Smooth muscle cell (in vitro differentiated cells): ENCODE results near the gene FADS2. TPM values are rescaled to one million over a fixed set of nuclear protein-coding genes. Genes with fewer than 3 reads are reported as not detected.

Experiments
- DNase-seq: peaks from one replicate; lab custom pipeline; 2025; ENCODE audit not compliant: unreplicated experiment; lab: John Stamatoyannopoulos, UW
- H2AFZ ChIP-seq: fragments of 200-600 bp; sonication (generic); 2 replicates; pipeline ENCODE4 v1.6.0; 2016; ENCODE audit warnings: antibody characterized with exemption, low read depth, mild to moderate bottlenecking
- H3F3A ChIP-seq: fragments of 200-600 bp; sonication (generic); 2 replicates; pipeline ENCODE4 v1.6.0; 2017; ENCODE audit warnings: antibody characterized with exemption, low read depth
- H3K27ac ChIP-seq: fragments of 200-600 bp; sonication (generic); 2 replicates; pipeline ENCODE4 v1.5.1; 2016; ENCODE audit warnings: low read depth, mild to moderate bottlenecking
- H3K27me3 ChIP-seq: fragments of 200-600 bp; sonication (generic); 2 replicates; pipeline ENCODE4 v1.6.1; 2016; ENCODE audit warnings: low read depth, mild to moderate bottlenecking
- H3K36me3 ChIP-seq: fragments of 200-600 bp; sonication (generic); 2 replicates; pipeline ENCODE4 v1.5.1; 2016; ENCODE audit warnings: low read depth
- H3K4me1 ChIP-seq: fragments of 200-600 bp; sonication (generic); 2 replicates; pipeline ENCODE4 v1.5.1; 2016; ENCODE audit warnings: low read depth
- H3K4me2 ChIP-seq: fragments of 200-600 bp; sonication (generic); 2 replicates; pipeline ENCODE4 v1.6.0; 2016; ENCODE audit warnings: mild to moderate bottlenecking
- H3K4me3 ChIP-seq: fragments of 200-600 bp; sonication (generic); 2 replicates; pipeline ENCODE4 v1.5.1; 2016; ENCODE audit warnings: mild to moderate bottlenecking
- H3K79me2 ChIP-seq: fragments of 200-600 bp; sonication (generic); 2 replicates; pipeline ENCODE4 v1.6.0; 2016; ENCODE audit warnings: low read depth, mild to moderate bottlenecking
- H3K9ac ChIP-seq: fragments of 200-600 bp; sonication (generic); 2 replicates; pipeline ENCODE4 v1.6.0; 2016; ENCODE audit warnings: low read depth
- H3K9me3 ChIP-seq: fragments of 200-600 bp; sonication (generic); replicated peaks from 2 replicates; pipeline ENCODE4 v1.5.1; 2016; ENCODE audit warnings: low read depth
- H4K20me1 ChIP-seq: fragments of 200-600 bp; sonication (generic); 2 replicates; pipeline ENCODE4 v1.6.0; 2016; ENCODE audit warnings: low read depth
- CTCF ChIP-seq: fragments of 200-600 bp; sonication (generic); IDR thresholded peaks from 2 replicates; pipeline ENCODE4 v1.5.1; 2017; ENCODE audit warnings: borderline replicate concordance, mild to moderate bottlenecking, antibody characterized with exemption; ENCODE audit not compliant: insufficient read depth, poor library complexity, severe bottlenecking
- WGBS: methylation state at CpG from one replicate; pipeline ENCODE4 v1.1.7; 2016; ENCODE audit warnings: low lambda C conversion rate; 5-methylcytosine and 5-hydroxymethylcytosine counted together
- polyA plus RNA-seq: library from polyadenylated mRNA; unstranded; fragments of >200 nt; fragmentation: Nextera tagmentation; extraction: Ambion mirVana; gene quantifications from 2 replicates; pipeline ENCODE4 v1.2.1, GENCODE V29; 2016
- total RNA-seq: library from RNA; depleted of rRNA; stranded (reverse); fragments of >200 nt; gene quantifications from 2 replicates; pipeline ENCODE4 v1.2.3, GENCODE V29; 2014

Gene FADS2
- total and polyA plus RNA-seq, 2 experiments from 2014 or later = 279 to 495 TPM

DNA sequence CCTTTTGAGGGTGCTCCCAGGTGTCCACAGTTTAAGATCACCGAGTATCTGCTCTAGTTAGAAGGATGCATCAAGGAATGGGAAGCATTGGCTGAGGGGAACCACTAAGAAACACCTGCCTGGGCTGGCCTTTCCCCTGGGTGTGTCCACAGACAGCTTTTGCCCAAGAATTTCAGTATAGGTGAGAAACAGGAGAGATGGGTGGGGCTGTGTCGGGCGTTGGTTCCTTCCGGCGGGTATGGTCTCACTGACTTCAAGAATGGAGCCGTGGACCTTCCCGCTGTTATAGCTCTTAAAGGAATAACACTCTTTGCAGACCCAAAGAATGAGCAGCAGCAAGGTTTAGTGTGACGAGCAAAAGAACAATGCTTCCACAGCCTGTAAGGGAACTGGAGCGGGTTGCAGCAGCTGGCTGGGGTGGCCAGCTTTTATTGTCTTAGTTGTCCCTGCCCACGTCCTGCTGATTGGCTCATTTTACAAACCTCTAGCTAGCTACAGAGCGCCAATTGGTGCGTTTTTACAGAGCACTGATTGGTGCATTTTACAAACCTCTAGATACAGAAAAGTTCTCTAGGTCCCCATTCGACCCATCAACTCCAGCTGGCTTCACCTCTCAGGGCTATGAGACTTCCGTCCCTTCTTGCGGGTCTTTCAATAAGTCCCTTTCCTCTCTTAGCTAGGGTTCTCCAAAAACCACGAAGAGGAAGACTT, 13.7 kb upstream of the FADS2 start:
- peak overlapping the region; percentile 37 for H3K9ac ChIP-seq
- no peak for DNase-seq
- H3F3A ChIP-seq = peaks cover 7% of the 10 kb centered on the region
- no peaks in the 10 kb centered on the region for H4K20me1 ChIP-seq
- H2AFZ ChIP-seq = peak overlapping the region; percentile 19
- H3K36me3 ChIP-seq = no peaks in the 10 kb centered on the region
- peaks cover 22% of the 10 kb centered on the region for H3K79me2 ChIP-seq
- TF ChIP-seq CTCF = no peak
- peak overlapping the region; percentile 85 for H3K27ac ChIP-seq
- H3K4me2 ChIP-seq = peak overlapping the region; percentile 99
- peak overlapping the region; percentile 81 for H3K4me3 ChIP-seq
- H3K27me3 ChIP-seq = no peaks in the 10 kb centered on the region
- WGBS = 77% methylated on average over 16 of the region's 16 CpGs
- no peaks in the 10 kb centered on the region for H3K9me3 ChIP-seq
- peaks cover 9% of the 10 kb centered on the region for H3K4me1 ChIP-seq

DNA sequence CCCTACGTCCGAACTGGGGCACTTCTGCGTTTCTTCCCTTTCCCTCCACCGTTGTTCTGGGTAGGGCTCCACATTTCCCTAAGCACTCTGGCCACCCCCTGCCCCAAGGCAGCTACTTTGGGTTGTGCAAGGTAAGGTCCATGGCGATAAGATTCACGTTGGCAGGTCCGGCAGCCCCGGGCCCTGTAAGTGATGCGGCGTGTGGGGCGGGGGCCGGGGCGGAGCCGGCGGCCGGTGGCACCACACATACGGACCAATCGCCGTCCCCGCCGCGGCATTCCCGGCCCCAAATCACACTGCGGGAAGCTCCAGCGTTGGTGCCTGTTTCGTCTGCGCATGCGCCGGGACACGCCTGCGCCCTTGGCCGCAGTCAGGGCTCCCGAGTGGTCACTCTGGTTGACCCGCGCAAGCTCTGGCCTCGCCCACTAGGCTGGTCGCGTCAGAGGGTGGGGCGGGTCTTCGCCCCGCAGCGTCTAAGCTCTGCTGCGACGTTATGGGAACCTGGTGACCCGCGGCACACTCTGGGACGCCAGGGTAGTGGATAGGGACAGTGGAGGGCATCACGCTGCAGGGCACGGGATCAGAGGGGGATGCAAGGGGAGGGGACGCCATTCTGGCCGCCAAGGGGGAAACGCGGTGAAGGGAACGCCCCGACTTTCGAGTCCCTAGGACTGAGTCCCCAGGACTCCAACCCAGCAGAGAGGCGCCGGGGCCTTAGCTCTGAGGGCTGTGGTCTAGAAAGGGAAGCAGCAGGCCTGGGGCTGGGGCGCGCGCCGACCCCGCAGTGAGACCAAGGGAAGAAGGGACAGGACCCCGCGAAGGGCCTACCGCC, 12.9 kb upstream of the FADS2 start:
- Histone ChIP-seq H3K36me3 (no peaks in the 10 kb centered on the region), H2AFZ (peak overlapping the region; percentile 33), H3K27ac (peak overlapping the region; percentile 85), H3K9ac (peak overlapping the region; percentile 84), H3K4me3 (peak overlapping the region; percentile 81), H3K79me2 (peaks cover 24% of the 10 kb centered on the region), H3K9me3 (no peaks in the 10 kb centered on the region), H3F3A (peaks cover 7% of the 10 kb centered on the region), H3K27me3 (no peaks in the 10 kb centered on the region), H3K4me2 (peak overlapping the region; percentile 99), H4K20me1 (no peaks in the 10 kb centered on the region), H3K4me1 (peaks cover 9% of the 10 kb centered on the region)
- TF ChIP-seq CTCF = no peak
- WGBS = 2% methylated on average over 53 of the region's 66 CpGs
- DNase-seq = peak; percentile 79

DNA sequence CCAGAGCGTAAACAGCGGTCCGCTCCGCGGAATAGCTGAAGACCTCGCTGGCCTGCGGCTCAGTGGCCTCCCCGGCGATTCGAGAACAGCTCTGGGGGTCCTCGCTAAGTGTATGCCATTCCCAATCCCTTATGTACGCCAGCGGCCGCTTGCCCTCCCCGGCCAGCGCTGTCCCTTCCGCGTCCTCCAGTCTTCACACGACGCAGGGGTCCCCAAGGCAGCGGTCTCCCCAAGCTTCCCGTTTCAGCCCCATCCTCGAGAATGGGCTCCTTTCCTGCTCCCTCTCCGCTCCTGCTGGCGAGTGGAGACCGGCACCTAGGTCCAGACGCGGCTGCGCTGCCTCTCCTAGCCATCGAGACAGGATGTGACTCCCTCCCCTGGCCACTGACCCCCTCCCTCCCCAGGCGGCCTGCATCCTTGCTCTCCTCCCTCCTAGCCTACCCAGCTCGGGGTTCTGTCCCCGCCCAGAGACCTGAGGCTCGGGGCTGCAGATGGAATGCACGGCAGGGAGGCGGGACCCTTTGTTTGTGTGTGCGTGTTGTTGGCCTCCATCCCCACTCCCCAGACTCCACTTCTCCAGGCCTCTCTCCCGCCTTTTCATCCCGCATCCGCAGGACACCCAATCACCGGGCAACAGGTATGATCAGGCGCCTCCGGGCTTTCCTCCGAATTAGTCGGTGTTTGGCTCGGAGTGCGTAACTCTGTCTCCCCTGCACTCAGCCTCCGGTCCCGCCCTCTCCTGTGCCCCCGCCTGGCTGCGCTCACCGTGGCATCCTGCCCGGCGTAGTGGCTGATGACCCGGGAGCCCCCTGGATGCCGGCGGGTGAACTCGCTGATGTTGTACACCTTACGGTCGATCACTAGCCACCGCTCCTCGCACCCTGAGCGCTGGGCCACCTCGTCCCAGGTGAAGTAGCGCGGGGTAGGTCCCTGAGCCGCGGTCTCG, 12.0 kb upstream of the FADS2 start:
- Histone ChIP-seq H2AFZ (peak overlapping the region; percentile 73), H3K27me3 (no peaks in the 10 kb centered on the region), H3K4me3 (peak overlapping the region; percentile 81), H3K9me3 (no peaks in the 10 kb centered on the region), H3K9ac (peak overlapping the region; percentile 84), H3K79me2 (peaks cover 24% of the 10 kb centered on the region), H3K27ac (peak overlapping the region; percentile 85), H3K36me3 (no peaks in the 10 kb centered on the region), H3F3A (peaks cover 7% of the 10 kb centered on the region), H4K20me1 (no peaks in the 10 kb centered on the region), H3K4me2 (peak overlapping the region; percentile 99), H3K4me1 (peaks cover 9% of the 10 kb centered on the region)
- DNase-seq = peak; percentile 74
- under 1% methylated on average over 68 of the region's 69 CpGs for WGBS
- TF ChIP-seq CTCF = no peak
